Activated CD8-positive, alpha-beta T cell treated with anti-CD3 and anti-CD28 coated beads, Interleukin-2, amount 10 ng/mL, durations not matched to agents 7 days and 5 days (primary cell): Measurements from ENCODE around the gene TBX1. TPM values are rescaled to one million over a fixed set of nuclear protein-coding genes. Genes with fewer than 3 reads are reported as not detected.
"Not testable (repeated sequence)": the region's sequence is repeated elsewhere in the genome, so short reads cannot be mapped to it uniquely, and the experiment has no call there.

Experiments used
- ATAC-seq: fragments of 150-1000 bp; cut with Tn5 transposase; one replicate; pipeline ENCODE4 v1.10.0; 2021; ENCODE audit warnings: moderate library complexity
- CTCF ChIA-PET: fragments of 350-600 bp; sonication (Branson Sonifier 250); formaldehyde crosslinking; loops from one replicate; lab custom pipeline; 2021; ENCODE audit warnings: antibody characterized with exemption; lab: Charles Lee
- POLR2A ChIA-PET: fragments of 350-600 bp; sonication (Branson Sonifier 250); formaldehyde crosslinking; loops from one replicate; lab custom pipeline; 2021; ENCODE audit warnings: antibody characterized with exemption; lab: Charles Lee
- DNase-seq: peaks from one replicate; pipeline ENCODE4 v3.0.0-alpha.2; 2020
- H3K27ac Mint-ChIP-seq: one replicate; pipeline ENCODE4 v1.8.0; 2021; ENCODE audit warnings: mild to moderate bottlenecking, mixed read lengths
- H3K27me3 Mint-ChIP-seq: one replicate; pipeline ENCODE4 v1.8.0; 2021; ENCODE audit warnings: low read depth, mixed read lengths
- H3K36me3 Mint-ChIP-seq: one replicate; pipeline ENCODE4 v1.8.0; 2021; ENCODE audit warnings: low read depth, mixed read lengths
- H3K4me1 Mint-ChIP-seq: one replicate; pipeline ENCODE4 v1.8.0; 2021; ENCODE audit warnings: low read depth, mixed read lengths
- H3K4me3 Mint-ChIP-seq: one replicate; pipeline ENCODE4 v1.8.0; 2021; ENCODE audit warnings: mild to moderate bottlenecking, mixed read lengths
- H3K9me3 Mint-ChIP-seq: one replicate; pipeline ENCODE4 v1.8.0; 2022; ENCODE audit warnings: mixed read lengths; ENCODE audit not compliant: insufficient read depth
- total RNA-seq, 2 experiments: library from RNA; stranded (reverse); gene quantifications; one replicate each; pipeline ENCODE4 v1.2.3, GENCODE V29; 2021

TBX1 gene
- total RNA-seq, 2 experiments from 2014 or later = 1.2 to 1.5 TPM

GRCh38 chr22:19724927-19725661 lies 35.5 kb upstream of the TBX1 start:
- H3K9me3 Mint-ChIP-seq = no peaks in the 10 kb centered on the region
- ATAC-seq (no peak), DNase-seq (no peak)
- no peak overlapping the region for H3K27ac Mint-ChIP-seq
- ChIA-PET POLR2A (no interaction called here), CTCF (no interaction called here)
- H3K4me1 Mint-ChIP-seq = peaks cover 6% of the 10 kb centered on the region
- peak overlapping the region; percentile 29 for H3K4me3 Mint-ChIP-seq
- no peaks in the 10 kb centered on the region for H3K36me3 Mint-ChIP-seq
- H3K27me3 Mint-ChIP-seq = peaks cover 28% of the 10 kb centered on the region

GRCh38 chr22:19726064-19726788 lies 34.4 kb upstream of the TBX1 start:
- H3K4me3 Mint-ChIP-seq, H3K27ac Mint-ChIP-seq, CTCF ChIA-PET, POLR2A ChIA-PET, ATAC-seq, H3K36me3 Mint-ChIP-seq, H3K9me3 Mint-ChIP-seq, DNase-seq, H3K4me1 Mint-ChIP-seq: not testable (repeated sequence)
- peaks cover 23% of the 10 kb centered on the region for H3K27me3 Mint-ChIP-seq

GRCh38 chr22:19727310-19728150 lies 33.0 kb upstream of the TBX1 start:
- H3K4me3 Mint-ChIP-seq = no peak overlapping the region
- DNase-seq = no peak
- no peak for ATAC-seq
- no peaks in the 10 kb centered on the region for H3K36me3 Mint-ChIP-seq
- ChIA-PET CTCF (no interaction called here), POLR2A (no interaction called here)
- no peaks in the 10 kb centered on the region for H3K9me3 Mint-ChIP-seq
- peaks cover 8% of the 10 kb centered on the region for H3K4me1 Mint-ChIP-seq
- no peak overlapping the region for H3K27ac Mint-ChIP-seq
- peaks cover 20% of the 10 kb centered on the region for H3K27me3 Mint-ChIP-seq

- H3K27ac Mint-ChIP-seq = no peak overlapping the region
- peaks cover 8% of the 10 kb centered on the region for H3K4me1 Mint-ChIP-seq
- no peak overlapping the region for H3K4me3 Mint-ChIP-seq
- ChIA-PET CTCF (no interaction called here), POLR2A (no interaction called here)
- ATAC-seq (no peak), DNase-seq (no peak)
- H3K9me3 Mint-ChIP-seq = no peaks in the 10 kb centered on the region
- no peaks in the 10 kb centered on the region for H3K36me3 Mint-ChIP-seq
- peaks cover 13% of the 10 kb centered on the region for H3K27me3 Mint-ChIP-seq
These were observed 32.3 kb upstream of the TBX1 start for GRCh38 chr22:19728271-19728670.

GRCh38 chr22:19728836-19729235 lies 31.7 kb upstream of the TBX1 start:
- H3K9me3 Mint-ChIP-seq = no peaks in the 10 kb centered on the region
- CTCF ChIA-PET = no interaction called here

GRCh38 chr22:19729507-19729906 lies 31.1 kb upstream of the TBX1 start:
- no peaks in the 10 kb centered on the region for H3K36me3 Mint-ChIP-seq
- CTCF ChIA-PET = interaction anchor here (1.0 to 3.9 kb wide), 11 partner anchors 27 to 229 kb away, joined by 3 to 115 read pairs (median 8); no protein-coding TSS in a partner anchor

More at GRCh38 chr22:19728836-19729235, 31.7 kb upstream of the TBX1 start:
- Mint-ChIP-seq H3K27me3 (peaks cover 11% of the 10 kb centered on the region), H3K36me3 (no peaks in the 10 kb centered on the region), H3K4me1 (peaks cover 5% of the 10 kb centered on the region), H3K4me3 (no peak overlapping the region), H3K27ac (no peak overlapping the region)
- ATAC-seq = no peak
- no peak for DNase-seq
- POLR2A ChIA-PET = no interaction called here

GRCh38 chr22:19730198-19730597 lies 30.4 kb upstream of the TBX1 start:
- Mint-ChIP-seq H3K27me3 (peaks cover 3% of the 10 kb centered on the region), H3K36me3 (no peaks in the 10 kb centered on the region), H3K4me1 (peaks cover 2% of the 10 kb centered on the region), H3K27ac (no peak overlapping the region), H3K9me3 (no peaks in the 10 kb centered on the region), H3K4me3 (no peak overlapping the region)
- CTCF ChIA-PET = interaction anchor here (0.6 to 3.9 kb wide), 43 partner anchors 10 to 291 kb away, joined by 3 to 115 read pairs (median 5); partner anchors contain the start of gene TANGO2
- no peak for DNase-seq
- POLR2A ChIA-PET = interaction anchor here (0.9 to 1.0 kb wide), 2 partner anchors 125 to 183 kb away, joined by 3 to 7 read pairs; no protein-coding TSS in a partner anchor
- peak; percentile 20 for ATAC-seq

More at GRCh38 chr22:19729507-19729906, 31.1 kb upstream of the TBX1 start:
- DNase-seq (no peak), ATAC-seq (no peak)
- Mint-ChIP-seq H3K4me1 (peaks cover 4% of the 10 kb centered on the region), H3K27me3 (peaks cover 10% of the 10 kb centered on the region), H3K9me3 (no peaks in the 10 kb centered on the region), H3K27ac (no peak overlapping the region), H3K4me3 (no peak overlapping the region)
- POLR2A ChIA-PET = no interaction called here

GRCh38 chr22:19730655-19731360 lies 29.8 kb upstream of the TBX1 start:
- ChIA-PET CTCF (interaction anchor here (0.6 to 3.9 kb wide), 46 partner anchors 10 to 290 kb away, joined by 3 to 115 read pairs (median 5); partner anchors contain the start of gene TANGO2), POLR2A (interaction anchor here (0.9 to 1.0 kb wide), 2 partner anchors 125 to 183 kb away, joined by 3 to 7 read pairs; no protein-coding TSS in a partner anchor)
- Mint-ChIP-seq H3K27ac (no peak overlapping the region), H3K36me3 (no peaks in the 10 kb centered on the region), H3K27me3 (no peaks in the 10 kb centered on the region), H3K4me3 (peak overlapping the region; percentile 58), H3K9me3 (no peaks in the 10 kb centered on the region), H3K4me1 (peaks cover 2% of the 10 kb centered on the region)
- ATAC-seq (peak; percentile 93), DNase-seq (peak; percentile 89)

GRCh38 chr22:19731361-19732135 lies 29.0 kb upstream of the TBX1 start:
- no peak for DNase-seq
- ChIA-PET POLR2A (interaction anchor here (1.2 kb wide), 1 partner anchor 211 kb away, joined by 3 read pairs; the partner anchor contains the start of gene TXNRD2), CTCF (interaction anchor here (0.8 to 3.9 kb wide), 18 partner anchors 10 to 222 kb away, joined by 3 to 115 read pairs (median 6); partner anchors contain the start of genes COMT and TXNRD2)
- no peaks in the 10 kb centered on the region for H3K27me3 Mint-ChIP-seq
- no peak overlapping the region for H3K27ac Mint-ChIP-seq
- H3K4me3 Mint-ChIP-seq = no peak overlapping the region
- peaks cover 2% of the 10 kb centered on the region for H3K4me1 Mint-ChIP-seq
- no peak for ATAC-seq
- no peaks in the 10 kb centered on the region for H3K9me3 Mint-ChIP-seq
- no peaks in the 10 kb centered on the region for H3K36me3 Mint-ChIP-seq

GRCh38 chr22:19732403-19733113 lies 28.0 kb upstream of the TBX1 start:
- no peak for DNase-seq
- Mint-ChIP-seq H3K36me3 (no peaks in the 10 kb centered on the region), H3K27ac (no peak overlapping the region), H3K9me3 (no peaks in the 10 kb centered on the region), H3K27me3 (no peaks in the 10 kb centered on the region), H3K4me3 (no peak overlapping the region), H3K4me1 (peaks cover 2% of the 10 kb centered on the region)
- ATAC-seq = no peak
- POLR2A ChIA-PET = interaction anchor here (1.2 kb wide), 1 partner anchor 210 kb away, joined by 3 read pairs; the partner anchor contains the start of gene TXNRD2
- CTCF ChIA-PET = interaction anchor here (1.0 to 3.9 kb wide), 5 partner anchors 9 to 221 kb away, joined by 3 to 115 read pairs (median 4); partner anchors contain the start of genes COMT and TXNRD2
